Sciatic nerve (tissue), 1 donor: Measurements from ENCODE around the gene SHOC1. TPM values are rescaled to one million over a fixed set of nuclear protein-coding genes. Genes with fewer than 3 reads are reported as not detected.

Experiments used
- total RNA-seq: library from RNA; stranded (reverse); fragmentation: NEBNext Ultra II Directional; extraction: Animal tissue kit (Norgen Biotek cat#: 25700); gene quantifications from one replicate; pipeline ENCODE4 v1.2.1, GENCODE V29; 2021
- donor health status: DM: no; HTN: no; CAD: no.

Gene SHOC1
- total RNA-seq, 1 donor from 2014 or later = not detected

Other genes starting within 250 kb of the SHOC1 start
- gene PTGR1, start 195.3 kb downstream of the SHOC1 start, total RNA-seq = 43.5 TPM
- gene DNAJC25, start 163.6 kb downstream of the SHOC1 start, total RNA-seq = 6.7 TPM
- 24.6 TPM for gene GNG10, start 133.3 kb downstream of the SHOC1 start, total RNA-seq
- gene UGCG, start 101.9 kb upstream of the SHOC1 start, total RNA-seq = 69.0 TPM